HEK293 (cell line): ENCODE measurements around the gene JPH2.

Experiments
- AEBP2 ChIP-seq: fragments of 450-650 bp; formaldehyde crosslinking; IDR thresholded peaks from 2 replicates; pipeline ENCODE4 v1.5.1; 2016; ENCODE audit warnings: missing biosample characterization, missing genetic modification characterization, borderline replicate concordance
- CTCF ChIP-seq: fragments of 450-650 bp; formaldehyde crosslinking; IDR thresholded peaks from 2 replicates; pipeline ENCODE4 v1.5.1; 2016; ENCODE audit warnings: missing biosample characterization, missing genetic modification characterization
- EGR2 ChIP-seq: fragments of 450-650 bp; formaldehyde crosslinking; IDR thresholded peaks from 2 replicates; pipeline ENCODE4 v1.5.1; 2016; ENCODE audit warnings: low read depth, missing biosample characterization, missing genetic modification characterization
- GLIS2 ChIP-seq: fragments of 450-650 bp; formaldehyde crosslinking; IDR thresholded peaks from 2 replicates; pipeline ENCODE4 v1.5.1; 2016; ENCODE audit warnings: missing biosample characterization, missing genetic modification characterization
- KLF1 ChIP-seq: fragments of 450-650 bp; formaldehyde crosslinking; IDR thresholded peaks from 2 replicates; pipeline ENCODE4 v1.5.1; 2016; ENCODE audit warnings: missing biosample characterization, missing genetic modification characterization
- SALL2 ChIP-seq: fragments of 450-650 bp; formaldehyde crosslinking; IDR thresholded peaks from 2 replicates; pipeline ENCODE4 v1.5.0; 2017; ENCODE audit warnings: missing biosample characterization, mild to moderate bottlenecking, missing genetic modification characterization, borderline replicate concordance
- SCRT1 ChIP-seq: fragments of 450-650 bp; formaldehyde crosslinking; IDR thresholded peaks from 2 replicates; pipeline ENCODE4 v1.5.1; 2016; ENCODE audit warnings: missing biosample characterization, missing genetic modification characterization, borderline replicate concordance
- TSHZ1 ChIP-seq: fragments of 450-650 bp; formaldehyde crosslinking; IDR thresholded peaks from 2 replicates; pipeline ENCODE4 v1.5.1; 2016; ENCODE audit warnings: missing biosample characterization, missing genetic modification characterization, borderline replicate concordance
- YY2 ChIP-seq: fragments of 450-650 bp; formaldehyde crosslinking; IDR thresholded peaks from 2 replicates; pipeline ENCODE4 v1.5.1; 2016; ENCODE audit warnings: missing biosample characterization, missing genetic modification characterization
- ZBTB20 ChIP-seq: fragments of 450-650 bp; formaldehyde crosslinking; IDR thresholded peaks from 2 replicates; pipeline ENCODE4 v1.5.1; 2016; ENCODE audit warnings: missing biosample characterization, missing genetic modification characterization
- ZBTB6 ChIP-seq: fragments of 450-650 bp; formaldehyde crosslinking; IDR thresholded peaks from 2 replicates; pipeline ENCODE4 v1.5.1; 2017; ENCODE audit warnings: missing biosample characterization, missing genetic modification characterization
- ZNF112 ChIP-seq: fragments of 450-650 bp; formaldehyde crosslinking; IDR thresholded peaks from 2 replicates; pipeline ENCODE4 v1.5.0; 2017; ENCODE audit warnings: missing biosample characterization, missing genetic modification characterization
- ZNF121 ChIP-seq: fragments of 450-650 bp; formaldehyde crosslinking; IDR thresholded peaks from 2 replicates; pipeline ENCODE4 v1.5.1; 2016; ENCODE audit warnings: missing biosample characterization, missing genetic modification characterization
- ZNF140 ChIP-seq: fragments of 450-650 bp; formaldehyde crosslinking; IDR thresholded peaks from 2 replicates; pipeline ENCODE4 v1.5.1; 2016; ENCODE audit warnings: missing biosample characterization, missing genetic modification characterization
- ZNF18 ChIP-seq: fragments of 450-650 bp; formaldehyde crosslinking; IDR thresholded peaks from 2 replicates; pipeline ENCODE4 v1.5.1; 2016; ENCODE audit warnings: missing biosample characterization, missing genetic modification characterization
- ZNF23 ChIP-seq: fragments of 450-650 bp; formaldehyde crosslinking; IDR thresholded peaks from 2 replicates; pipeline ENCODE4 v1.5.1; 2016; ENCODE audit warnings: missing biosample characterization, missing genetic modification characterization, borderline replicate concordance
- ZNF302 ChIP-seq: fragments of 450-650 bp; formaldehyde crosslinking; IDR thresholded peaks from 2 replicates; pipeline ENCODE4 v1.5.1; 2016; ENCODE audit warnings: missing biosample characterization, missing genetic modification characterization, low read depth
- ZNF391 ChIP-seq: fragments of 450-650 bp; formaldehyde crosslinking; IDR thresholded peaks from 2 replicates; pipeline ENCODE4 v1.5.1; 2016; ENCODE audit warnings: low read depth, missing biosample characterization, missing genetic modification characterization, borderline replicate concordance
- ZNF513 ChIP-seq: fragments of 450-650 bp; IDR thresholded peaks from 2 replicates; pipeline ENCODE4 v1.5.1; 2018; ENCODE audit warnings: missing biosample characterization, missing genetic modification characterization
- ZNF610 ChIP-seq: fragments of 450-650 bp; formaldehyde crosslinking; IDR thresholded peaks from 2 replicates; pipeline ENCODE4 v1.5.1; 2016; ENCODE audit warnings: missing biosample characterization, missing genetic modification characterization, borderline replicate concordance
- ZNF626 ChIP-seq: fragments of 450-650 bp; sonication (Bioruptor Pico); formaldehyde crosslinking; IDR thresholded peaks from 2 replicates; pipeline ENCODE4 v1.5.1; 2018; ENCODE audit warnings: missing biosample characterization, missing genetic modification characterization, inconsistent platforms
- ZNF660 ChIP-seq: fragments of 450-650 bp; IDR thresholded peaks from 2 replicates; pipeline ENCODE4 v1.5.1; 2018; ENCODE audit warnings: missing biosample characterization, mild to moderate bottlenecking, missing genetic modification characterization
- ZNF677 ChIP-seq: fragments of 450-650 bp; IDR thresholded peaks from 2 replicates; pipeline ENCODE4 v1.5.0; 2018; ENCODE audit warnings: missing biosample characterization, mild to moderate bottlenecking, missing genetic modification characterization, moderate library complexity
- ZNF692 ChIP-seq: fragments of 450-650 bp; formaldehyde crosslinking; IDR thresholded peaks from 2 replicates; pipeline ENCODE4 v1.5.1; 2016; ENCODE audit warnings: missing biosample characterization, missing genetic modification characterization
- ZNF768 ChIP-seq: fragments of 450-650 bp; formaldehyde crosslinking; IDR thresholded peaks from 2 replicates; pipeline ENCODE4 v1.5.1; 2018; ENCODE audit warnings: missing biosample characterization, mild to moderate bottlenecking, missing genetic modification characterization
- ZNF837 ChIP-seq: fragments of 450-650 bp; formaldehyde crosslinking; IDR thresholded peaks from 2 replicates; pipeline ENCODE4 v1.5.1; 2016; ENCODE audit warnings: missing biosample characterization, missing genetic modification characterization

The JPH2 gene

GRCh38 chr20:44210406-44211176 lies 23.6 kb upstream of the JPH2 start, which contains the start of gene OSER1 (continued):
- TF ChIP-seq ZBTB6 (tag by site-specific recombination), result no peak; the same call in 1 of the 2 replicates
- TF ChIP-seq SCRT1 (tag by site-specific recombination), result no peak
- TF ChIP-seq ZNF692 (tag by site-specific recombination), result no peak; the same call in 1 of the 2 replicates
- peak; percentile 85 for TF ChIP-seq ZNF391
- TF ChIP-seq SALL2 (tag by site-specific recombination), result no peak
- TF ChIP-seq CTCF (tag by site-specific recombination), result no peak
- peak; percentile 85 for TF ChIP-seq KLF1 (tag by site-specific recombination)
- TF ChIP-seq ZNF23, result no peak
- TF ChIP-seq ZNF768, result no peak
- TF ChIP-seq ZNF677 (tag by site-specific recombination), result no peak
- no peak; the same call in 1 of the 2 replicates for TF ChIP-seq TSHZ1 (tag by site-specific recombination)
- TF ChIP-seq ZNF610 (tag by site-specific recombination), result 0 out of 2 replicates have a peak, but pooled peaks have one; percentile 65
- TF ChIP-seq AEBP2 (tag by site-specific recombination), result no peak
- TF ChIP-seq ZNF121, result no peak
- no peak for TF ChIP-seq ZNF302
- TF ChIP-seq ZNF18 (tag by site-specific recombination), result no peak
- TF ChIP-seq ZNF837, result no peak
- no peak for TF ChIP-seq ZNF140 (tag by site-specific recombination)
- no peak for TF ChIP-seq ZNF626 (tag by site-specific recombination)
- peak; percentile 47 for TF ChIP-seq ZNF660 (tag by site-specific recombination)
- TF ChIP-seq ZNF513 (tag by site-specific recombination), result no peak
- TF ChIP-seq EGR2 (tag by site-specific recombination), result peak; percentile 89
- TF ChIP-seq GLIS2 (tag by site-specific recombination), result peak; percentile 63
- TF ChIP-seq ZBTB20 (tag by site-specific recombination), result peak; percentile 64; the same call in 1 of the 2 replicates
- TF ChIP-seq ZNF112 (tag by site-specific recombination), result no peak
- TF ChIP-seq YY2 (tag by site-specific recombination), result no peak; the same call in 1 of the 2 replicates
